Myocyte (in vitro differentiated cells): Measurements from ENCODE around the gene GSG1L2. TPM values are rescaled to one million over a fixed set of nuclear protein-coding genes. Genes with fewer than 3 reads are reported as not detected.

Source experiments
- total RNA-seq: library from RNA; depleted of rRNA; stranded (reverse); fragments of >200 nt; gene quantifications from 2 replicates; pipeline ENCODE4 v1.2.3, GENCODE V29; 2014

The GSG1L2 gene
- total RNA-seq, 1 donor from 2014 or later: not detected

Other genes with a start within 250 kb of the GSG1L2 start
- gene STX8, start 246.3 kb downstream of the GSG1L2 start, total RNA-seq: 44.6 and 55.9 TPM in 2 replicates
- not detected in 2 replicates for gene CFAP52, start 245.4 kb downstream of the GSG1L2 start, total RNA-seq
- gene USP43, start 176.6 kb downstream of the GSG1L2 start, total RNA-seq: not detected in 2 replicates
- 0.16 TPM in 1 of 2 replicates, not detected in the other for gene DHRS7C, start 30.5 kb downstream of the GSG1L2 start, total RNA-seq
- gene GLP2R, start 3.8 kb upstream of the GSG1L2 start, total RNA-seq: not detected in 2 replicates
- not detected in 2 replicates for gene RCVRN, start 83.2 kb upstream of the GSG1L2 start, total RNA-seq